HG03196 (cell line): ENCODE data around the gene COL13A1.

Experiments used
- ATAC-seq: cut with Tn5 transposase; IDR thresholded peaks from one replicate; pipeline ENCODE4 v1.9.1; 2021; ENCODE audit not compliant: unreplicated experiment

COL13A1 gene

DNA sequence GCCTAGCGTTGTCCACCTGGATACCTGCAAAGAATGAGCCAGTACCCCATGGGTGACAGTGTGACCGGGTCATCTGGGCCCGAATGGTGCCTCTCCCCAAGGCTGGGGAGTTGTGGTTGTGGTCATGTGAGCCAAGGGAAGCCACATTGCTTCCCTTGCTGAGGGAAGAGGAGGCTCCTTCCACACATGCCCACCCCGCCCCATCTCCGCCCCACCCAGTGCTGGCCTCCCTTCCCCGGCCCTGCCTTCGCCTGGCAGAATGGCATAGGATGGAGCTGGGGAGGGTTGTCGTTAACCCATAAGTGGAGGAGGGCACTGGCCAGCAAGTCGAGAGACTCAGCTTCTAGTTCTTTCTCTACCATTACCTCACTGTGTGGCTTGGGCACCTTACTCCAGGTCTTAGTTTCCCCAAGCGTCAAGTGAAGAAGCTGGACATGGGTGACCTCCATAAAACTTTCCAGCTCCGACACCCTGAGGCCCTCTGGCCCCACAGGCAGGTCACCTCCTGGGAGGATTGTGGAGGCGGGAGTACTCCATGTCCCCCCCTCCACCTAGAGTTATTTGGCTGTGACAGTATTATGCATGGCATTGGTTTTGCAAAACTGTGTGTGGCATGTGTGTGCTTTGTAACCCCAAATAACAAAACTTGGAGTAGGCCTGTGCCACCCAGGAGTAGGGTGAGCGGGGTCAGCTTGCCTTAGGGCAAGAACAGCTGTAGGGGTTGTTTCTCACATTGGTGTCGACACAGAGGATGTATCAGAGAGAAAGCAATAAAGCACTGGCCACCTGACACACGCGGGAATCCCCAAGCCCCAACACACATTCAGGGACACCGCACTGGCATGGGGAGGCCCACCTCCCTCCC, 160.4 kb downstream of the COL13A1 start:
- ATAC-seq = no peak

DNA sequence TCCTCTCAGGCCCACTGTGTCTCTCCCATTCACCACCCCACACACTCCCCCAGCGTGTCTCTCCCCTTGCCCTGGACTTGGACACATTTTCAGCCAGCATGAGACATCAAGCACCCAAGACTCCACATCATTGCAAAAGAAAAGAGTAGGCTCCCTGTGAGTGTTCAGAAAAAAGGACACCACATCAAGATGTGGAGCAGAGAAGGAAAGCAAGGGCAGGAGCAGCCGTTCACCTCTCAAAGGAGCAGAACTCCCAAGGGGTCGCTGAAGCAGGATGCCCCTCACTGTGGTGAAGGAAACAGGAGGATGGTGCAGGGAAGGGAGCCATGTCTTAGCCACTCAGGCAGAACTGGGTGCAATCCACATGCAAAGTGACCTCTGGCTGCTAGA, 161.0 kb downstream of the COL13A1 start:
- no peak for ATAC-seq

DNA sequence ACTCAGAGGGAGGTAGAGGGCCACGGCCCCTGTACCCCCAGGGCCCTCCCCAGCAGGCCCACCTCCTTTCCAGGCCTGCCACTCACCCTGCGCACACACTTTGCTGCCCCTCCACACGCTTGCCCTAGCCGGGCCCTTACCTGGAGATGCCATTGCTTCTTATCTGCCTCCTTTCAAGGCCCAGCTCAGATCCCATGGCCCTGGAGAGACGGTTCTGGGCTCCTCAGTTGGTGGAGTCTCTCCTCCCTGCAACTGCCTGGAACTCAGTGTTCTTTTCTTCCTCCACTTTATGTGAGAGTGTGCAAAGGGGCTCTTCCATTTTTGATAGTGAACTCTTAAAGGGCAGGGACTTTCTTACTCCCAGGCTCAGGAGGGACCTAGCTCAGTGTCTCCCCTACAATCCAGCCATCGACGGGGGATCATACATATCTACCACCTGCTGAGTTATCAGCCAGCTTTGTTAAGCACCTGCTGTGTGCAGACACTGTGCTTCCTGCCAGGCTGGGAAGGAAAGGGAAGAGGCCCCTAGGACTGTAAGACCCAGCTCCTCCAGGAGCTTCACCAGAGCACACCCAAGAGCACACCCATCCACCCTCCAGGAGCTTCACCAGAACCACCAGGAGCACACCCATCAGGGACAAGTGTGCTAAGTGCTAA, 161.6 kb downstream of the COL13A1 start:
- ATAC-seq = no peak

DNA sequence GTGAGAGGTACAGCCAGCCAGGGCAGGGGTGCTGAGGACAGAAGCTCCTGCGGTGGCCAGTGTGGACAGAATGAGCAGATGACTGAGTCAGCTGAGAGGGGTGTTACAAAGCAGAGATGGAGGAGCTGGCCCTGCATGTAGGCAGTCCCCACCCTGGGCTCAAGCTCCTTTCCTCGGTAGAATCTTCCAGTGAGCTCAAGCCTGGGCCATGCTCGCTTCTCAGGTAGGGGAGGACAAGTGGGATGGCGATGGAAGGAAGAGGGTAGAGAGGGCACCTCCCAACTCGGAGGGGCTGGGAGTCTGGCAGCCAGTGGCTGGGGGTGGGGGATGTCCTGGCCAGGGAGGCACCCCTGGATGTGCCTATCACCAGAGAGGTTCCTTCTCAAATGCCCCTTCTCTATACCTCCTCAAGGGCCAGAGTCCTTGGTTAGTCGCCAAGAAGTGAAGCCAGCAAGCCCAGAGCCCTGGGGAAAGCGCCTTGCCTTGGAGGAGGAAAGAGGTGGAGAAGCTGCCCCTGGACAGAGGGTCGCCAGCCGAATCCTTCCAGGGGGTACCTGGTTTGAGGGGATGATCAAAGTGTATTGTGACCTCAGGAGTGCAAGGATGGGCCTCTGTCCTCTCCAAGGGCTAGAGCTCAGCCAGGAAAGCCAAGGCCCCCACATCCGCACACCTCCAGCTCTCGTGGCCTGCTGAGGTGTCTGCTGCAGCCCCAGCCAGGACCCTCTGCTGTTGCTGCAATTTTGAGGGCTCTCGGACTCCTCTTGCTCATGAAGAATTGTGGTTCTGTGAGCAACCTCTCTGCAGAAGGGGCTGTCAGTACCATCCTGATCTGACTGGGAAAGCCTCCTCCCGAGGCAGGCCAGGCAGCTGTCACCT, 162.4 kb downstream of the COL13A1 start:
- no peak for ATAC-seq

DNA sequence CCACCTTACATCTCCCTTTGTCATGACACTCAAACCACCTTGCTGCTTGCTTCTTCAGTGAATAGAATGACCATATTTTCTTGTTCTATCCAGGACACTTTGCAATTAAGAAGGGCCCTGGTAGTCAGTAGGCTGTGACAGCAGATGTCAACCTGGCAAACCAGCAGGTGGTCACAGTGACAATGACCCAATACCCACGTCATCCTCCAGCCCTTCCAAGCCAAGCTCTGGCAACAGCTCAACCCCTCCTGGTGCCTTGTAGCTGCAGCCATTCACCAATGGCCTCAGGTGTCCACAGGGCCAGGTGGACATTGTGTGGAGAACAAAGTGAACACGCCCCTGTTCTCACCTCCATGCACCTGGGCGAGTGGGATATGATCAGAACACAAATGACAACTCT, 163.4 kb downstream of the COL13A1 start:
- no peak for ATAC-seq

DNA sequence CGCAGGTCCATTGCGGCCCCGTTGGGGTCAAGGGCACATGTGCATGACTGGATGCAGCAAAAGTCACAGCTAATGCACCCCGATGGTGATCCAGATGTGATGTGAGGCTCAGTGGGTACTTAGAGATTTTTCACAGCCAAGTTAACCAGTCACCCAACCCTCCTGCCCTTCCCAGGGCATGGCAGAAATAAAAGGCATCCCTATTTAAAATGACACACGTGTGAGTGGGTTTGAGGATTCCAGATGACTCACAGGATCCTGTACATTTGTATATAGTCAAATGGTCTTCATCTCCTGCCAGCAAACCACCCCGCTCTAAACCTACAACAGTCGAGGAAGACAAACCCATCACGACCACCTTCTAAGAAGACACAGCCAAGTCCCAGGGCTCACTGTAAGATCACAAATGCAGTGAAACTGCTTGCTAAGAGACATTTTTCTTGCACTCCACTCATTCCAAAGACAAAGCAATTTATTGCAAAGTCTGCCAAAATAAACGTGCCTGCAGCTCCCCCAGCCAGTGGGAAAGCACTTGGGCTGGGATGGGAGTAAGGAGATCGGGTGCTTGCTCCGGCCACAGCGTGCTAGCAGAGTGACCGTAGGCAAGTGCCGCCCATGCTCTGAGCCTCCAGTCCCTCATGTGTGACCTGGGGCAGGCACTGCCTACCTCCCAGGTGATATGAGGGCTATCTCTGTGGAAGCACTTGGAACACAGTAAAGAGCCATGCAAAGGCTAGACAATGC, 164.4 kb downstream of the COL13A1 start:
- ATAC-seq = no peak

DNA sequence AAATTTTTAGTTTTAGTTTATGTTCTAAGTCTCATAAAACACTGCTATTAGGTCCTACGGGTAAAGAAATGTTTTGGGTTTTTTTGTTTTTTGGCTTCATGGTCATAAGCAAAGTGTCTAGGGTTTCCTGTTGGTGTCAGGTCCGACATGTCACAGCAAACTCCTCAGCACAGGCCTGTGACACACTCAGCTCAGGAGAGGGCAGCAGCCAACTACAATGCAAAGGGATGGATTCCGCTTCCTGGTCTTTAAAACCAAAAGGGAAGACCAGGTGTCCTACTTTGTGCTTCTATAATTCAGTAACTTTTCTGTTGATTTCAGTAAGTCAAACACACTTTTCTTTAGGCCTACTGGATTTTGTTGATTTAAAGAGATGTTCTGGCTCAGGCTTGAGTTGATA, 167.1 kb downstream of the COL13A1 start:
- ATAC-seq = no peak

DNA sequence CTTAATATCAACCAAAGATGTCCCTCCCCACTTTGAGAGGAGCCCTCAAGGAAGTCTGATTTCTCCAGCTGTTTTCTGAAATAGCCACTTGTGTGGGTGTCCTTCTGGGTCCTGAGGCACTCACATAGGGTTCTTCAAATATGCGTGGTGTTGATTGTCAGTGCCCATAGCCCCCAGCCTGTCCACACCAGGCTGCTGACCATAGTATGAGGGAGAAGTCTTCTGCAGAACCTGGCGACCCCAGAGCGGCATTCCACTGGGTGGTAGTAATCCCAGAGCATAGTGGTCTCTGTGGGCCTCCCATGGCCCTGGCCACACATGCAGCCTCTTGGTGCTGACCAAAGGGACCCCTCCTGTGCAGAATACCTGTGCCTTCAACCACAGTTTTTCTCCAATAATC, 168.3 kb downstream of the COL13A1 start:
- ATAC-seq = no peak

DNA sequence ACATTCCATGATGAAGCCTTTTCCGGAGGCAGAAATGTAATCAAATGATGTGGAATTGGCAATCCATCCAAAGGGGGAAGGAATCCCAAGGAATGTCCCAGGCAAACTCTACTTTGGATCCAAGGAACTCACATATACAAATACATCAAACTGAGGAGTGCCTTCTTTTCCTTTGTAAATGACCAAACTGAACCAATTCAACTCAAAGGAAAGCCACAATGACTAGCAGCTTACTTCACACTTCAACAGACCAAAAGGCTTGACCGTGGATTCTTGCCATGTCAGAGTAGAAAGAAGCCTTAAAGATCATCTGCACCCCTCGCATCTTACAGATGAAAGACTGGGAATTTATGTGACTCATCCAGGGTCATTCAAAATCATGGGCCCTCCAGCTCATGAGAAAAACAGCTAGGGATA, 171.3 kb downstream of the COL13A1 start:
- no peak for ATAC-seq

DNA sequence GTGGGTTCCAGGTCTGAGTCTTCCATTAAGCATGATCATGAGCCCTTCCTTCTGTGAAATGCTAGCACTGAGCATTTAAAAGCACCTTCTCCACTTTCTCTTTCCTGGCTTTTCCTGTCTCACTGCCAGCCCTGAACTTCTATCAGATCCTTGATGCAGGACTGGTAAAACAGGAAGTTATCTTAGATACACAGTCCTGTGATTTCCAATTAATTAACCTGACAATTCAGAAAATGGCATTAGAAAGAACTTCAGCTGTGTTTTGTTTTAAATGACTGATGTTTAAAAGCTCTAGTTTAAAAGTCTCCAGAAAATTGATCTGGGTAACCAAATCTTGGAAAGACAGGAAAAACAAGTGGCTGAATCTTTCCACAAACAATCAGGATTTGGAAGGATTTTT, 172.0 kb downstream of the COL13A1 start:
- no peak for ATAC-seq

DNA sequence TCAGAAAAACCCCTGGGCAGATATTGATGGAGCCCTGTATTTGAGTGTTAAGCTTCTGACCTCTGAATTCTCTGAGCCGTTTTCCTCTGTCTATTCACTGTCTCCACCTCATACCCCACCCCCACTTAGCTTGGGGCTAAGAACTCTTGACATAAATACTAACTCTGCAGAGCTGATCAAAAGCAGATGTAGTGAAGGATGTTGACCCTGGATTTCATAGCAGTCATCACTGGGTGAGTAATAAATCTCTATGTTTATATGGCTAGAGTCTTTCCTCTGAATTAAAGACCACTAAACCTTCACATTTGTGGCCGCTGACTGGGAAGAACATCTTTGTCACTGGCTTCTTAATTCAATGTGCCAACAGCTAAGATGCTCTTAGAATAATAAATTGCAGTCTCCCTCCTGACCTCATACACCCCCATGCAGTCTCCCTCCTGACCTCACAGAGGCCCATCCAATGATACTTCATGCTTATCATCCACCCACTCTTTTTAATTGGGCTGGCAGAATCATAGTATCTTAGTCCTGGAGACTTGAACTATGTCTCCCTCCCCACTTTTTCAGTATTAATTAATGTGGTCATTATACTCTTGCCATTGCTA, 172.9 kb downstream of the COL13A1 start:
- no peak for ATAC-seq

DNA sequence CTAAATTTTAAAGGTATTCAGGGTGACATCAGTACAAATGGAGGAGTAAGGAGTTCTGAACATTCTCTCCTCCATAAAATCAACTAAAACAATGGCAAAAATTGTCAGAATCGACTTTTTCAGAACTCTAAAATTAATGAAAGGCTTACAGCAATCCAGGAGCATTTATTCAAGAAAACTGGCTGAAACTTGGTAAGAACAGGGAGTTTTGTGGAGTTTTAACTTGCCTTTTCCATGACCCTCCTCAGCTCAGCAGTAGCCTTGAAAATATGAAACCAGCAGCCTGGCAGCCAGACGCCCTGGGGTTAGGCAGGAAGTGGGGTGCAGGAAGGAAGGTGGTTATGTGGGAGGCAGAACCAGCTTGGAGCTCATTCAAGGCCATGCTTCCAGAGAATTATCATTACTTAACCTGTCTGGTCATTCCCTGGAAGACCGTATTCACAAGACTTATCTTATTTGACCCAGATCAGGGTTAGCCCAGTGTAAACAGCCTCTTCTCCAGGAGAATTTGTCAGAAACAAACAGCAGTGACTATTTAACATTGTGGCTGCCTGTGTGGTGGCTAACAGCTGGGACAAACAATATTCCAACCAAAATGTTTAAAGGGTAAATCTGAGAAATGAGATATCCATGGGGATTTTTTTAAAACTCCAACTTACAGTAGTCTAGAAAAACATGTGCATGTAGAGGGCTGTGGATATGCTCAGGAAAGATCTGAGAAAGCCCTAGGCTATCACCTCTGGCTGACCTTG, 175.3 kb downstream of the COL13A1 start:
- no peak for ATAC-seq

DNA sequence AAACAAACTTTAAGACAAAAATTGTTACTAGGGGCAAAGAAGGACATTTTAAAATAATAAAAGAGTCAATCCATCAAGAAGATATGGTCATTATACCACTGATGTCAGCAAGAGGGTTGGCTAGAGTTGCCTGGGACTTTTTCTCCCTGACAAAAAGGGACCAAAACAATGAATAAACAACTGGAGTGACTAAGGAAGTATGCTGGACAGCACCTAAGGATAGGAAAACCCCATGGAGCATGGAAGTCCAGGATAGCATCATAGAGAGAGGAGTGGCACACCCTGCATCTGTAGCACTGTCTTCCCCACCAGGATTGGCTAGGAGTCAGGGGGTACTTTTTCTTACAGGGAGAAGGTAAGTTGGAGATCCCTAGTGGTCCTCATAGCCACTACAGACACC, 177.5 kb downstream of the COL13A1 start:
- no peak for ATAC-seq

DNA sequence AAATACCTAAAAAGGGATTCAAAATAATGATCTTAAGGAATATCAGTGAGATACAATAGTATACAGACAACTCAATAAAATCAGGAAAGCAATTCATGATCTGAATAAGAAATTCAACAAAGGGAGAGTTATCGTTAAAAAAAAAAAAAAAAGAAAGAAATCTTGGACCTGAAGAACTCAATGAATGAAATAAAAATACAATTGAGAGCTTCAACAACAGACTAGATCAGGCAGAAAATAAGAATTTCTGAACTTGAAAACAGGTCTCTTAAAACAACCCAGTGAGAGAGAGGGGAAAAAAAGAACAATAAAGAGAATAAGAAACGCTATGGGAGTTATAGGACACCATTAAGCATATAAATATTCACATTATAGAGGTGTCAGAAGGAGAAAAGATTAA, 179.0 kb downstream of the COL13A1 start:
- no peak for ATAC-seq

DNA sequence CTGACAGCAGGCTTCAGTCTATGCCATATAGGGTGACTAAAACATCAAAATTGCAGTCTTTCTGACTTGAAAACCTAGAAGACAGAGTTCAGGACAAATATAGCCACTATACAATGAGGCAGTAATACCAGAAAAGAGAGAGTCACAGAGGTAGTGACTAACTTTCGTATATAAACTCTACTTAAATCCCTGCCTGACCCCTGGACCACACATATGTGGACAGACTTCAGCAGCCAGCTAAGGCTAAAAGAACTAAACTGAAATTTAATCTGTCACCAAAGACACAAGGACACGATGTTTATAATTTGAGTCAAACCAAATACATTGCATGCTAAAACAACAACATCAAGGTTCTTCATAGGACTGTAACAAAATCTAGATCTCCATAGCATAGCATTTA, 186.4 kb downstream of the COL13A1 start:
- ATAC-seq = no peak

DNA sequence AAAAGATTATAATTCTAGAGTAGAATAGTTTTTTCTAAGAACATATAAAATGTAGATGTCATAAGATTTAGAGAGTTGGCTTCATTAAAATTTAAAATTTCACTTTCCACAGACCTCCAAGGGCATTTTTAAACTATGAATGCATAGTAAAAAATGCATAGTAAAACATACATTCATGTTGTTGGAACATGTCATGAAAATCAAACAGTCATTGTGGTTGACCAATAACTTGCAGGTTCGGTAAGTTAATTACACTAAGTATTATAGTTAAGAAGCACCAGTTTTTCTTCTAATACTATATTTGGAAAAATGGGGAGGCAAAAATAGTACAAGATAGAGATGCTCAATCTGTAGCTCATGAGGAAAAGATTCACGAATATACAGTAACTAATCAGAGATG, 189.4 kb downstream of the COL13A1 start:
- no peak for ATAC-seq

DNA sequence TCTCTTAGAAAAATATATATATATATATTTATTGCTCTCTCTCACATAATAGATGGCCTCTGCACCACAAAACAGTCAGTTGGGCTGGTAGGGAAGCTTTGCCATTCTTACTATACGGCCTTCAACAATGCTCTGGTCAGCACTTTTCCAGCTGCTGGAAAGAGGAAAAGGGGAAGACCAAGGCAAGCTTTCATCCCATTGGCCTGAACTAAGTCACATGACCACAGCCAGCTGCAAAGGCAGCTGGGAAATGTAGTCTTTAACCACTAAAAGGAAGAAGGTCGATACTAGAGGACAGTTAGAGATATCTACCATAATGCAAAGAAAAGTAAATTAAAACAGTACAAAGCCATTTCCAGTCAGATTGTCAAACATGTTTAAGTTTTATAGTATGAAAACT, 192.6 kb downstream of the COL13A1 start:
- ATAC-seq = no peak

DNA sequence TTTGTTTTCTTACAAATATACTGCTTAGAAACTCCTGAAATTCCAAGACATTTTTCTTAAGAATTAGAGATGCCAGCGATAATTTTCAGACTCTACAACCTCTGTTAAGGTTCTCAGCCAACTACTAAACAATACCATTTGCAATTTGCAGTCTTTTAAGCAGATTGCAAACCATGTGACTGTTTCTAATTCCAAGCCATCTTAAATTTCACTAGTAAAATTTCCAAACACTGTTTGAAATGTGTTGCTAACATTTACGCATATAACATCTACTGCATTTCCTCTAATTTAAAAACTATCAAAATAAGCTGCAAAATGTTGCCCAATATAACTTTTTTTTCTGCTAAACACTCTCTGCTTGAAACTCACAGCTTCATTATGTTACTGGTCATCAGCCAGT, 194.9 kb downstream of the COL13A1 start:
- ATAC-seq = no peak

DNA sequence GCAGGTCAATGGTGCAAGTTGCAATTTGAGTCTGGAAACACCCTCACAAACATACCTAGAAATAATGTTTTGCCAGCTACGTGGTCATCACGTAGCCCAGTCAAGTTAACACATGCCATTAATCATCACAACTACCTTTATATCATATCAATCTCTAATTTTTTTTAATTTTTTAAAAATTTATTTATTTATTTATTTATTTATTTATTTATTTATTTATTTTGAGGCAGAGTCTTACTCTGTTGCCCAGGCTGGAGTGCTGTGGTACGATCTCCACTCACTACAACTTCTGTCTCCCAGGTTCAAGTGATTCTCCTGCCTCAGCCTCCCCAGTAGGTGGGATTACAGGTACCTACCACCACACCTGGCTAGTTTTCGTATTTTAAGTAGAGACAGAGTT, 198.6 kb downstream of the COL13A1 start:
- ATAC-seq = no peak
